Ramos (cell line): ENCODE results near the gene DAAM1.

Source experiments
- in situ Hi-C: fragments of 300-500 bp; cut with MboI; formaldehyde crosslinking; loops from one replicate; pipeline ENCODE4 v1.14.3; 2022; ENCODE audit warnings: low sequenced_read_pairs; ENCODE audit not compliant: unreplicated experiment

DAAM1 gene

DNA sequence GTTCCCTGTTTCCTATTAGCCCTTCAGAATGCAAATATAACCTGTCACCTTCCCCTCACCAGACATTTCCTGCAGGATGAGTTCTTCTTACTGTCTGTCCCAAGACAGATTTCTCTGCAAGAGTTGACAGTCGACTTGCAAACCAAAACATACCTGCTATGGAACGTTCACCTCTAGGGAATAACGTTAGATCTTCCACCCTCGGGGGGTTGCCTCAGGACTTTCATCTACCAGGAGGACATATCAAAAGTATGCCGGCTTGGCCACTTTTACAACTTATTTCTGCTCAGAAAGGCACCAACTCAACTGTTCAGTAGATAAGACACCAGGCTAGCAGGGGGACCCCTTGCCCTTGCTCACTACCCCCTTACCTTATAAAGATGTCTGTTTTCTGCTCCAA lies 92.5 kb downstream of the DAAM1 start:
- in situ Hi-C loops = no loop called here

DNA sequence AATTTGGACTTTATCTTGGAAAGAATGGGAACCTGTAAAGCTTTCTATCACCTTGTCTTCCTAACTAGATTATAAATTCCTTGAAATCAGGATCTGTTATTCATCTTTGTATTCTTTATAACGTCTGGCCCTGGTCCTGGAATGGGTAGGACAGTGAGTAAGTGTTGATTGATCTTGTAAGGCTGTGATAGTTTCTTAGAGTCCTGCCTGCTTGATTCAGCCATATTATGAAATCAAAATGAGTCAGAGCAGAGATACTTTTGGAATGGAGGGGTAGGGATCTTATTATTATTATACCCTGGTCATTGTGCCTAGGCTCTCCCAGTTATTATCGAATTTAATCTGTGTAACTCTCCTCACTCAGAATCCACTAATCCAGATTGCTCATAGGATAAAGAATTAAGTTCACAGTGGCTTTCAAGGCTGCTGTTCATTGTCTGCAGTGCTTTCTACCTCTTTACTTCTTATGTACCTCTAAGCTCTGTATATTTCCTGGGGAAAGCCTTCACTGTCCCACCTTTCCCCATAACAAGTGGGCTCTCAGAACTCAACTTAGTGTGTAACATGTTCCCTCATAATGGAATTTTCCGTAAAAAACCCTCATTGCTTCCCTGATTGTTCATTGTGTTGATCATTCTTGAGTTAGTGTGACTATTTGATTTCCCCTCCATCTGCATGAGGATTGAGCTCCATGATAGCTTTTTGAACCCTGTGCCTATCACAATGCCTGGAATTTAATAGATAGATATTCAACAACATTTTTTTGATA lies 93.3 kb downstream of the DAAM1 start:
- in situ Hi-C loops = no loop called here

DNA sequence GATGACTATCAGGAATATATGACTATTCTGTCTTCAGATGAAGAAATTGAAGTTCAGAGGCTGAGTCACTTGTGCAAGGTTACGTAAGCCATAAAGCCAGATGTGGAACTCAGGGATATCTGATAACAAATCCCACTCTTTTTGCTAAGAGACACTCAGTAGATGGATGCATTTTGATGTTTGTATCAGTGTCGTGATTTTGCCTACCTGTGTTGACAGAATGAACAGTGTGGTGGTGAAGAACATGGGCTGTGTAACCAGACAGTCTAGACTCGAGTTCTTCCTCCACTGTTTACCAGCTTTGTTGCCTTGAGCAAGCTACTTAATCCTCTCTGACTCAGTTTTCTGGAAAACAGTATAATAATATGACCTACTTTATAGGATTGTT lies 93.9 kb downstream of the DAAM1 start:
- in situ Hi-C loops = no loop called here

DNA sequence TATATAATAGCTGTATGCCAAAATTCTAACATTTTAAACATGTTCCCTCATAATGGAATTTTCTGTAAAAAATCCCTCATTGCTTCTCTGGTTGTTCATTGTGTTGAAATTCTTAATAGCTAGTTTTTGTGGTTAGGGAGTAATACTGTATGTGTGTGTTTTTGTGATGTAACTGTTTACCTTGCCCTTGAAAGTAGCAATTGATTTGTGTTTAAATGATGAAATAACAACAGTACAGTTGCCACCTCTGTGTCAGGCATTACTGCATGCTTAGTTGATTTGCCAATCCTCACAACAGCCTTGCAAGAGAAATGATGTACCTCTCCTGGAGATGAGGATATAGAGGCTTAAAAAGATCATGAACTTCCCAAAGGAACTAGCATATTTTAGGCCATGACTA lies 94.9 kb downstream of the DAAM1 start:
- in situ Hi-C loops = no loop called here

DNA sequence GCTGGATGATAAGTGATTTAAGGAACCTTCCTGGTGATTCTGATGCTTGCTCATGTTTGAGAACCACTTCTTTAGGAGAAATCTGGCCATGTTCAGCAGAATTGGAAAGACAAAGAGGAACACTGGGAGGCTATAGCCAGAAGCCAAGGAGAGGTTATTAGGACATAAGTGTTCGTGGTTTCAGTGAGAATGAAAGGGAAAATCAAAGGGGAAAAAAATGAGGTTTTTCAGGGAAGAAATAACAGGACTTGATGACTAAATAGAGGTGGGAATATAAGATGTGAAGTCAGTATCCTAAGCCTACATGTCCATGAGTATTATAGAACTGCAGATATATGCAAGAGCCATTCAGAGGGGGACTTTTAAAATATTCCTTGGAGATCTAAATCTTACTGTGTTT lies 95.6 kb downstream of the DAAM1 start:
- in situ Hi-C loops = no loop called here

DNA sequence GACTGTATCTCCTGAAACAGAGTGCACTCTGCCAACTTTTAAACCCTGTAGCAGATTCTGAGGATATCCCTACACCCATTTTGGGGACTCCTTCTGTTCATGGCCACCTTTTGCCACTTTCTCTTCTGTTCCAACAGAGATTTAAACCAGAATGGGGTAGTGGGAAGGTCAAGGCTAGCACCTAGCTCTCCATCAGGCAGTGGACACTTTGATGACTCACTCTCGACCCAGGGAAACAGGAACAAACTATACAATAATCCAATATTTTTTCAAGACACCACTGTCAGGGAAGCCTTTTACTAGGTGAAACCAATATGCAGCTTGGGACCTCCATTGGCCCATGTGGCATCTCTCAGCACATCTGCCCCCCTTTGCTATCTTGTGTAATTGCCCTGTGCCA lies 103.6 kb downstream of the DAAM1 start:
- in situ Hi-C loops = no loop called here

DNA sequence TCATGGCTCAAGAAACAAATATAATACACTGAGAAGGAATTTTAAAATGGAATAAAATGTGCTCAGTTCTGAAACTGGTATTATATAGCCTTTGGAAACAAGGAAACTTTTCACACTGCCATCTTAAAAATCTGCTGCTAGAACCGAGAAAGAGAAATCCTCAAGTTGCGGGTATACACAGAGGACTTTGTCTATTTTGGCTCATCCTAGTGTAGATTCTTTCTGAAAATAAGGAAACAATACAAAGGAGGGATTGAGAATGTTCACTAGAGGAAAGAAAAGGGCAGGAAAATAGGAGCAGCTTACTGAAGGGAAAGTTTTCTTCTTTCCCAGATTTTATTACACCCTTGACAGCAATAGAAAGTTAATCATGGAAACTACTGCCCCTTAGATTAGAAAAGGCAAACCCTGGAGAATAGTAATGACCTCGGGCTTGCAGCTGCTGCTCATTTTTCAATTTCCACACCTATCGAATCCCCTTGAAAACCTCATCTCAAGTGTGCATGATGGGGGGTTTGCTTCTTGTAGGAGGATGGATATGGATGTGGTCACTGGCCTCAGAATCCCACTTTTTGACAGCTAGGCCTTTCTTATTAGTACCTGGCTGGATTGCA lies 104.6 kb downstream of the DAAM1 start:
- in situ Hi-C loops = no loop called here

DNA sequence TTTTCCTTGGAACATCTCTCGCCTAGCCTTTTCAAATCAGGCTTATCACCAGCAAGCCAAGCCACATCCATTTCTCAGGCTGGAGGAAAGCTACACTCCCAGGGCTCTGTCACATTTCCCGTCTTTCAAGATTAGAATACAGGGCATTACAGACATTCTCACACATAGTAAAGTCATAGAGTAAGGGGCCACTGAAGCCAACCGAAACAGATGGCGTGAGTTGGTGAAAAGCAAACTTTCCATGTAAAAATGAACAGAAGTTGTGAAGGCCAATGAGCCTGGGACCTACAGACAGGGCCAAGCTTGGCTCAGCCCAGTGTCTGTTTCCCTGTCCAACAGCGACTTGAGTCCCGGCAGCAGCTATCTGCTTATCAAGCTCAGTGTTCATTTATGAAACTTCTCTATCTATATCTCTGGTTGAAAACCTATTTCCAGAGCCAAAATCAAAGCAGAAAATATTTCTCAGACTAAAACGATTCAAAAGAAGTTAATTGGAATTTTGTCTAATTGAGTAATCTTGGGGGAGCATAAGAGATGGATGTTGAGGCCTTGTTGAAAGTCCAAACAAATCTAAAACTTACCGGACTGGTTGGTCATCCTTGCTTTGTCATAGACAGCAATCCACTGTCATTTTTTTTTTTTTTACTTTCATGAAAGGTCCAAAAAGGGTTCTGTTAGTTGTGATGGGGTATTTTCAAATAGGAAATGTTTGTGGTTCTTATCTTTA lies 105.6 kb downstream of the DAAM1 start:
- in situ Hi-C loops = no loop called here

DNA sequence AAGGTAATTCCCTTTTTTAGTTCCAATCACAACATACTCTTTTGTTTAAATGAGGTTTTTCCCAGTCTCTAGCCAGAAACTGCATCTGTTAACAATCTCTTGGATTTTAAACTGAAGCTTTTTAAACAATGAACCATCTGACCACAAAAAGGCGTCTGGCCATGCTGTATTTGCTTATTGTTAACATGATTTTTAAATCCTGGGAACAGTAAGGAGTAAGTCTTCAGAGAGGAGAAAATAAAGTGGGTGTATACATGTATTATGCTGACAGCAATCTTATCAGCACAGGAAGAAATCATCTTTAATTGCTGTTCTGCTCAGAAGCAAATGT lies 106.2 kb downstream of the DAAM1 start:
- in situ Hi-C loops = no loop called here

DNA sequence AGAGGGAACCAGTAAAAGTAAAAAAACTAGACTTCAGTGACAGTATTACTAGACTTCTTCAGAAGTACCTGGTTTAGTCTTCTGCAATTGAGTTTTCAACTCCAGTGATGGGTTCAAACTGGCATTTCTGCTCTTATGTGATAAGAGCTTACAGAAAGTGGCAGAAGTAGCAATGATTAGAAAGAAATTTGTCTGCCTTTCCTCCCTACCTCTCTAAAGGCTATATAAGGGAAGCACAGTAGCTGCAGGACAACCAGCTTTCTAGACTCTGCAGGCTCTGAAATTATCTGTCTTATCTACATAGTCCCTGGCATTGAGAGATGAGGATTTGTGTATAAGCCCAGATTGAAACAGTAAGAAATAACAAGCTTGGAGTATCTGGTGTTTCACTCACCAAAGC lies 107.5 kb downstream of the DAAM1 start:
- in situ Hi-C loops = no loop called here

DNA sequence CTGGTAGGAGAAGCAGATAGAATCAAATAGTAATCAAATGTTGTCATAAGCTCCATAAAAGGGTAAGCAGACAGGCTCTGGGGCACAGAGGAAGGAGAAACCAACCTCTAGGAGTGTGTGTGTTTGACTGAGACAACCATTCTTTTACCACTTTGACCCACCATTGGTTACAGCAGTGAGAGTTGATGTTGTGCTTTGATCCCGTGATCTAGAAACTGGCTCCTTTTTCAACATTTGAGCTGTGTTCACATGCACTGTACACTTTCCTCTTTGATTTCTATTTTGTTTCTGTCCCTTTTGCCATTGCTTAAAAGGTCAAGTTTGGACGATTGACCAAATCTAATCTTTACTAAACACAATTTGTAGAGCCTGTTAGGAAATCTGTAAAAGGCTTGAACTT lies 108.0 kb downstream of the DAAM1 start:
- in situ Hi-C loops = no loop called here

DNA sequence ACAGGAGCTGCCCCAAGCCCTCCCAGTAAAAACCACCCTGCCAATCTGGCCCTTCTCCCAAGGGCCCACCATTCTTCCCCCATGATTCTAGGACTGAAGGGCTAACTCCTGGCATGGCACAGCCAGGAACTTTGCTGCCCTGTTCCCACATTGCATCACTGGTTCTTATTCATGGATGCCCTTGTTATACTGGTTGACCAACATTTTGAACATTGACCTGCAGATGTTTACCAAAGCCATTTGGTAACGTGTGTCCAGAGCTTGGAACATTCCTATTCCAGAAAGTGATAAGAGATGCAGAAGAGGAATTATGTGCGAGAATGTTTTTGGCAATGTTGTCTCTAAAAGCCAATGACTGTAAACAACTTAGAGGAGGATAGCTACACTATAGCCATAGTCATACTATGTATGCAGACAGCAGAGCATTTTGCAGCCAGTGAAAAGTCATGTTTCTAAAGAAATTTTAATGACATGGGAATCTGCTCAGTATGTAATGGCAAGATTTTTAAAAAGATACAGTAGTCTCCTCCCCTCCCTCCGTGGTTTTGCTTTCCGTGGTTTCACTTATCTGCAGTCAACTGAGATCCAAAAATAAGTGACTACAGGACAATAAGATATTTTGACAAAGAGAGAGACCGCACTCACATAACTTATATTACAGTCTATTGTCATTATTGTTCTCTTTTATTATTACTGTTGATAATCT lies 108.8 kb downstream of the DAAM1 start:
- in situ Hi-C loops = no loop called here

DNA sequence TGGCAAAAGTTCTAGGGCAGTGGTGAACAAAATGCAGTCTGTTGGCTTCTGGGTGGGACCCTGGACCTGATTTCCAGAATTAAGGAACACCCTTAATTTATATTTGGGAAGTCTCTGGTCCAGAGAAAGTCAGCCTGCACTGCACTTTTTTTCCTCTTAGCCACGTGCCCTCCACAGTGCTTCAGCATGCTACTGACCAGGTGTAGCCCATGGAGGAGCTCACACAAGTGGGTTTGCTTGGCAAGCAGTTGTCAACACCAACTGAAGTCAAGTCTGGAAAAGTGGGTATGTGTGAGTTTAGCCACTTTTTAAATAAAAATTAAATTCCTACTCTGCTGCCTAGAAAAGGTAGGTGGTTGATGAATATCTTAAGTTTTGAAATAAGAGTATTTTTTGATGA lies 111.3 kb downstream of the DAAM1 start:
- in situ Hi-C loops = no loop called here

DNA sequence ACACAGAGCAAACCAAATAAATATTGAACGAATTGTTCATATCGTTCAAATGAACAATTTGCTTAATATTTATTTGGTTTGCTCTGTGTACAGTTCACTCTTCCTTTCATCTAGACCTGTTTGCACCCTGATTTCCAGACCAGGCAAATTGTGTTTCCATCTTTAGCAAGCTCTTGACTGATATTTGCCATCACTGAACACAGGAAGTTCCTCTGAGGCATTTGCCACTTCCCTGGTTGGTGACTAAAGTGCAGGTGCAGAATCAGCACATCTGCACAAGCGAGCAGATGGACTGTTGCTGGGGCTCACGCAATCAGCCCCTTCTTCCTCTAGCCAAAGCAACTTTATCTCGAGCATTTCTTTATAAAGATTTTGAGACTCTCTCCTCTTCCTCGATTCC lies 112.9 kb downstream of the DAAM1 start:
- in situ Hi-C loops = no loop called here

DNA sequence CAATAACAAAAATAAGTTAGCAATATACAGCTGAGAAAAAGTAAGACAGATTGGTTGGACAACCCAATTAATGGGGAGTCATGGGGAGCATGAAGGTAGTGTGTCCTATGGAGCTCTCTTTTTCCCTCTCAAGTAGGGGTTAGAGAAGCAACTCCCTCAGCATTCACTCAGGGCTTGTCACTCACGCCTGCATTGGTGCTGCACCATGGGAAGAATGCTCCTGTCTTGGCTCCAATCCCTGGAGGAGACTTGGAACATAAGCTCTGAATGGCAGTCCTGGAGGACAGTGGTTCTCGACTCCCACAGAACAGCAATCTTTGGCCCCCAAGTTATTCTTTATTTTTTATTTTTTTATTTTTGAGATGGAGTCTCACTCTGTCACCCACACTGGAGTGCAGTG lies 113.8 kb downstream of the DAAM1 start:
- in situ Hi-C loops = no loop called here

DNA sequence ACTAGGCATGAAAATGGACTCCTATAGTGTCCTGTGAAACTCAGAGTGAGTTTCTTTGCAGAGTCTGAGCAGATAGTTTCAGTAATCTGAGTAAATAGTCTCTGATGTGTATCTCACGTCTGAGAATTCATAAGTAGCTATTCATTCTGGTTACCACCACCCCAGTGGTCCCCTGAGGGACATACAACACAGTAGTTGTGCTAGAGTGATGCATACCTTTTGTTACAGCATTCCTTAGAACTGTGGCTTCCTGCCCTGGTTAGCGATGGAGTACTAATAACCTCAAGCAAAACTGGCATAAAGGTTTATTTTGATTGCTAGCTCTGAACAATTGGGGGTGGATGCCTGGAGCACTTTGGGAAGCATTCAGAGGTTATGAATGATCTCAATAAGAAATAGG lies 114.7 kb downstream of the DAAM1 start:
- in situ Hi-C loops = no loop called here

DNA sequence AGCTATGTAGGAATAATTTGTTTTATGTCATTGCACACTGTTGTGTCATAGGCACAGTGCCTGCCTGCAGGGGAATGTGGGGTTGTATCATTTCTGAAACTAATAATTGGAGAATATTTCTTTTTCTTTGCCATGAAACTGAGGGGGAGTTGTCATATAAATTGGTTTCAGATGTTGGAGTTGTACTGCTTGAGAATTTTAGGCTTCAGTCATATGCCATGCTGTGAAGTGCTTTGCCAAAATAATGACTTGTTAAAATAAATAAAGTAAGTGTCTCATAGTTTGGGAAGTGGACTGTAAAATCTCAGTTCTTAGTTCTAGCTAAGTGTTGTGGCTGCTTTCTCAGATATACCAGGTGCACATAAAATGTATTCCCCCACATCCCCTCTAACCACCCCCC lies 116.8 kb downstream of the DAAM1 start:
- in situ Hi-C loops = no loop called here

DNA sequence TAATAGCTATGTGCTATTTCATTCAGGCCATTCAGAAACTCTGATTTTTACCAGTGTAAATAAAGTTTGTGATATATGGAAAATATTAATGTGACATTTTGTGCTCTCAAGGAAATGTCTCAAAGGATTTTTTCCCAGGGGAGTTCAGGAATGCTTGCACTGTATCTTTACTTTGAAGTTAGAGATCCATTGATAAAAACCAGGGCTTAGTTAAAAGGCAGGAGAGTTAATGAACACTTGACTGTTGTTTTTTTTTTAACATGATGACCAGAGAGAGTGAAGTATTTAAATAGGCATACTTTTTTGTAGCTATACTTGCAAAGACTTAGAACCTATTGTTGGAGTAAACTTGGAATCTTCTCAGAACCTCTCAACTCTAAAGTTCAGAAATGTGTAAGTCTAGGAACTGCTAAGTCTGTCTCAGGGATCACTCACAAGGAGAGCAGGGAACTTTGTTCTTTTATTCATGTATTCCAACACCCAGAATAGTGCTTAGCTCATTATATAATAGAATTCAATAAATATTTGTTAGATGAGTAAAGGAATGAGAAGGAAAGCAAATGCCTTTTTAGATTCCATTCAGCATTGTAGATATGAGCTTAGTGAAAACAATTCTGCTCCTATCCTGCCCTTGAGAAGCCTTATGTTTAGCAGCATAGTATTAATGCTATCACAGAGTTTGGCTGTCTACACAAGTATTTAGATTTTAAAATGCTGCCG lies 117.5 kb downstream of the DAAM1 start:
- in situ Hi-C loops = no loop called here

DNA sequence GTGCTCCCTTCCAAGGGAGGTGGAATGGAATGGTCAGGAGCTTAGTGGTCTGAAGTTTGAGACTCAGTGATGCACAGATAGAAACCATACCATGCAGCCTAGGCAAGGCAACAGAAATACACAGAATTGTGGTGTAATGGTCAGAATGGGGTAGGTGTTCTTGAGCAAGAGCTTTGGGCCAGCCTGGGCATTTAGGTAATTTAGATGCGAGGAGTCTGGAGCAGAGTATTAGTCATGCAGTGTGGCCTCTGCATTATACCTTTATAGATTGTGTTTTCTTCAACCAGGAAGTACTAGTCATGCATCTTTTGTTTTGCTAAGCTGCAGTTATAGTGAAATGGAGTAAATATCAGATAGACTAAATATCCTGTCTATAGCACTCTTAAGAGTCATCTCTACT lies 118.3 kb downstream of the DAAM1 start:
- in situ Hi-C loops = no loop called here

DNA sequence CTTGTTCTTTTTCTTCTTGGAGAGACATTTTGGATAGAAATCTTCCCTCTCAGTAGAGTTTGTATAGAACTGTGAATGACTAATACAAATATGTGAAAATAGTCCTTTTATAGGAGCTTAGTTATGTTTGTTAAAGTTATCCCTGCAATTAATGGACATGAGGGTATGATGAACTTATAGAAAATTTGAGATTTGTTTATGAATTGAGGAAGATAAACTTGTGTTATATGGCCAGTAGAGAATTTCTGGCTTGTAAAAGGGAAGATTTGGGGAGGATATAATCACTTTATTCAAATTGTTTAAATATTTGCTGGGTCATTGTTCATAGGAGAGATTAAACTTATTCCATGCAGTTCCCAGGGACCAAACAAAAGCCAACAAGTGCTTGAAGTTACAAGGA lies 119.6 kb downstream of the DAAM1 start:
- in situ Hi-C loops = no loop called here

DNA sequence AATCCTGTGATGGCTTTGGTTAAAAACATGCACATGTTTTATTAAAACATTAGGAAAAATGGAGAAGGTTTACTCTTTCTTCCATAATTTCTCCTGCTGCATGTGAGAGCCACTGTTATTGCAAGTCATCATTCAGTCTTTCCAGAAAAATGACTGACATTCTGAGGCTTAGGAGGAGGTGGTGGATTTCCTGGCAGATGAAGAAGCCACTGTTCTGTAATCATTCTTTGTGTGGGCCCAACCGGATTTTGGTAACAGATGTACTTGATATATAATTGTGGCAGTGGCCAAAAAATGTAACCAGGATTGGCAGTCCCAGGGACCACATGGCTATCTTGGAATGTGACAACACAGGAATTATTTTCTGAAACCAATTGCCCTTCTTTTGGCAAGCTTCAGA lies 120.2 kb downstream of the DAAM1 start:
- in situ Hi-C loops = no loop called here
